GM19455 (cell line): Measurements from ENCODE around the gene RERE.

ENCODE experiments used
- ATAC-seq: cut with Tn5 transposase; IDR thresholded peaks from one replicate; pipeline ENCODE4 v1.9.1; 2021; ENCODE audit not compliant: unreplicated experiment

The RERE gene

GRCh38 chr1:8431784-8432183, 385.7 kb downstream of the RERE start:
- ATAC-seq, result no peak

- ATAC-seq, result no peak
Observed at GRCh38 chr1:8431019-8431418, 386.4 kb downstream of the RERE start.

GRCh38 chr1:8430476-8430875, 387.0 kb downstream of the RERE start:
- ATAC-seq, result no peak

GRCh38 chr1:8429549-8430110, 387.8 kb downstream of the RERE start:
- ATAC-seq, result no peak

- ATAC-seq, result no peak
Observed at GRCh38 chr1:8428441-8428840, 389.0 kb downstream of the RERE start.

- no peak for ATAC-seq
Observed at GRCh38 chr1:8427986-8428385, 389.5 kb downstream of the RERE start.

GRCh38 chr1:8427493-8427892, 389.9 kb downstream of the RERE start:
- peak; percentile 57 for ATAC-seq

- no peak for ATAC-seq
Observed at GRCh38 chr1:8426996-8427395, 390.4 kb downstream of the RERE start.

GRCh38 chr1:8425781-8426161, 391.7 kb downstream of the RERE start:
- ATAC-seq, result no peak

GRCh38 chr1:8425150-8425780, 392.2 kb downstream of the RERE start:
- ATAC-seq, result no peak

GRCh38 chr1:8424539-8425116, 392.8 kb downstream of the RERE start:
- no peak for ATAC-seq

GRCh38 chr1:8423692-8424538, 393.5 kb downstream of the RERE start:
- no peak for ATAC-seq

- no peak for ATAC-seq
Observed at GRCh38 chr1:8423269-8423691, 394.2 kb downstream of the RERE start.

- ATAC-seq, result no peak
Observed at GRCh38 chr1:8422510-8423268, 394.8 kb downstream of the RERE start.

- no peak for ATAC-seq
Observed at GRCh38 chr1:8421721-8422120, 395.7 kb downstream of the RERE start.

GRCh38 chr1:8420318-8420717, 397.1 kb downstream of the RERE start:
- no peak for ATAC-seq

- no peak for ATAC-seq
Observed at GRCh38 chr1:8419861-8420260, 397.6 kb downstream of the RERE start.

- ATAC-seq, result no peak
Observed at GRCh38 chr1:8419172-8419571, 398.3 kb downstream of the RERE start.

GRCh38 chr1:8418301-8418700, 399.1 kb downstream of the RERE start:
- ATAC-seq, result no peak

- no peak for ATAC-seq
Observed at GRCh38 chr1:8417625-8418024, 399.8 kb downstream of the RERE start.

- no peak for ATAC-seq
Observed at GRCh38 chr1:8416881-8417280, 400.6 kb downstream of the RERE start.
